Stimulated activated CD8-positive, alpha-beta memory T cell treated with anti-CD3 and anti-CD28 coated beads, Interleukin-7, amount 100 ng/mL, for 48 hours (primary cell): ENCODE data around the gene ZFR.
"Not testable (repeated sequence)": the region's sequence is repeated elsewhere in the genome, so short reads cannot be mapped to it uniquely, and the experiment has no call there.

Experiments
- DNase-seq, 2 donors: peaks; one replicate each; pipeline ENCODE4 v3.0.0-alpha.2; 2020; ENCODE audit warnings: low read depth in 1 of 2; ENCODE audit errors: extremely low read depth in 1 of 2

The ZFR gene

GRCh38 chr5:32413466-32414263, 30.9 kb downstream of the ZFR start:
- DNase-seq, result no peak

- no peak for DNase-seq
These were observed 33.9 kb downstream of the ZFR start for GRCh38 chr5:32410630-32411029.

GRCh38 chr5:32406650-32407049, 37.9 kb downstream of the ZFR start:
- no peak for DNase-seq

- no peak for DNase-seq
These were observed 39.0 kb downstream of the ZFR start for GRCh38 chr5:32405507-32405906.

- no peak for DNase-seq
These were observed 40.8 kb downstream of the ZFR start for GRCh38 chr5:32403760-32404159.

GRCh38 chr5:32400401-32400800, 44.1 kb downstream of the ZFR start:
- DNase-seq, result no peak

GRCh38 chr5:32398754-32399153, 45.8 kb downstream of the ZFR start:
- DNase-seq, result not testable (repeated sequence)

GRCh38 chr5:32394981-32395380, 49.6 kb downstream of the ZFR start:
- no peak for DNase-seq

- no peak for DNase-seq
These were observed 52.5 kb downstream of the ZFR start for GRCh38 chr5:32392039-32392438.

GRCh38 chr5:32390819-32391591, 53.5 kb downstream of the ZFR start:
- DNase-seq, result no peak

- no peak for DNase-seq
These were observed 56.0 kb downstream of the ZFR start for GRCh38 chr5:32388432-32389129.

GRCh38 chr5:32387841-32388240, 56.7 kb downstream of the ZFR start:
- DNase-seq, result no peak

GRCh38 chr5:32387211-32387610, 57.3 kb downstream of the ZFR start:
- no peak for DNase-seq

- DNase-seq, result no peak
These were observed 59.9 kb downstream of the ZFR start for GRCh38 chr5:32384621-32385020.

- DNase-seq, result no peak
These were observed 61.0 kb downstream of the ZFR start for GRCh38 chr5:32383586-32383985.

- no peak for DNase-seq
These were observed 61.5 kb downstream of the ZFR start for GRCh38 chr5:32383065-32383464.

- DNase-seq, result no peak
These were observed 65.1 kb downstream of the ZFR start for GRCh38 chr5:32379421-32379820.

- DNase-seq, result no peak
These were observed 65.6 kb downstream of the ZFR start for GRCh38 chr5:32378966-32379365.

GRCh38 chr5:32369542-32370155, 74.9 kb downstream of the ZFR start:
- DNase-seq, result no peak

GRCh38 chr5:32369032-32369431, 75.5 kb downstream of the ZFR start:
- no peak for DNase-seq

GRCh38 chr5:32367271-32367670, 77.3 kb downstream of the ZFR start:
- DNase-seq, result not testable (repeated sequence)
